Stimulated activated CD8-positive, alpha-beta memory T cell treated with anti-CD3 and anti-CD28 coated beads, Interleukin-12 subunit alpha, Interleukin-12 subunit beta, amount 100 ng/mL, for 24 hours (primary cell): Measurements from ENCODE around the gene SLC46A1.
A peak's percentile ranks its signal among the peaks of the same experiment; 100 is the strongest.

Source experiments
- DNase-seq: peaks from one replicate; pipeline ENCODE4 v3.0.0-alpha.2; 2020; ENCODE audit errors: extremely low read depth

SLC46A1 gene

GRCh38 chr17:28357061-28357900 is 48.7 kb downstream of the SLC46A1 start, which contains the start of gene POLDIP2:
POLDIP2 (minus strand) TSS chr17:28357527; CDS start chr17:28357448, 79 bp downstream.
- DNase-seq: peak; percentile 91

- DNase-seq: no peak
Measured at GRCh38 chr17:28350271-28350670, 55.7 kb downstream of the SLC46A1 start.

DNA sequence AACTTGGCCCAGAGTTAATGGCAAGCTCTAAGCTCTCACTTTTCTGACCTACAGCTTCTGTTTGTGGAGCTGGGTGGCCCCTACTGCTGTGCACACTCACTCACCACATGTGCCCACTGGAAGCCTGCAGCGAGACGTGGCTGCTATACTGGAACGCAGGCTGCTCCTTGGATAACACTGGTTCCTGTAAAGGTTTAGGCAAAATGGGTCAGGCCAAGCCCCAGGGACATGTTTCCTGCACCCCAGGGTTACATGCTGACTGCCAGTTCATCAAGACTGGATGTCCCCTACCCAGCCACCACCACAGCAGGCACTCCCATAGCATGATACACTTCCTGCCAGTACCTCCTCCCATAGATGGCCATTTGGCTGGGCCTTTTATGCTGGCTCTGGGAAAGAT is 57.0 kb downstream of the SLC46A1 start:
- no peak for DNase-seq

DNA sequence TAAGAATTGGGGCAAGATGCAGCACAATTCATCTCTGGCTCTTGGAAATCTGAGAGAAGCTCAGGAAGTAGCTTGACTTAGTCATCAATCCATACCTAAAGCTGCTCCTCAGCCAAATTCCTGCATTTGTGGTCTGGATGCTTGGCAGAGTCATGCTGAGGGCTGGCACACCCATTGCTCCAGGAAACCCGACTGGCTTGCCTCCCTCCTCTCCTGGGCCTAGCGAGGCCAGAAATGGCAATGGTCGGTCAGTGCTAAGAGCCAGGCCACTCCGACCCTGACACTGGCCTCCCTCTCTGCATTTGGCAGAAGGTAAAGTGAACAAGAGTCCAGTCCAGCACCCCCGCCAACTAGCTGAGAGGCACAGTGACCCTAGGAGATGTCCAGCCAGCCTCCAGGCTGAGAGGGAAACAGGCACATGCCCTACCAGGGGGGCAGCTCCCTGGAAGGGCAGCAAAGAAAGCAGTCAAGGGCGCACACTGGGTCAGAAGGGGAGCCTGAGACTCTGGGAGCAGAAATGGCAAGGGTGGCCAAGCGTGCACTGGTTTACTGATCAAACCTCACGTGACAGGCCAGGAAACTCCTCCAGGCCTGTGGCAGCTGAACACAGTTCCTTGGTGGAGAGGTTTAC is 58.6 kb downstream of the SLC46A1 start:
- no peak for DNase-seq

DNA sequence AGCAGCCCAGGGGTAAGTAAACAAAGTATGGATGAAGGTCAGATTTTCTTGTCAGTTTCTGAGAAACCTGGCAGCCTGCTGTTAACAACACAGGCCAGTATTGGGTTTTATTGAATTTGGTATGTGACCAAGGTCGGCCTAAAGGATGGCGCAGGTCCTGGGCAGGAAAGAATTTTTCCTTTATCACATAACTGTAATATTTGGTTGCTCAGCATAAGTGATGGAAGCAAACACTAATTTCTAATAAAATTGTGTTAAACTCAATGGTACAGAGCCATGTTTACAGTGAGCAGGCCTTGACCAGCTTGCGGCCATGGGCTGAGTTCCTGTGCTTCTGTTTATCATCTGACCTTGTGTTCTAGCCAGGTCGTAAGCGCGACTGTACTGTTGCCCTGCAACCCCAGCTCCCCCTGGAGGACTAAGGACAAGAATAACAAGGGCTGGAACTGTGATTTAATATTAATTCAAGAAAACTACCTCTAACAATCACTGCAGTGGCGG is 59.2 kb downstream of the SLC46A1 start:
- DNase-seq: no peak

DNA sequence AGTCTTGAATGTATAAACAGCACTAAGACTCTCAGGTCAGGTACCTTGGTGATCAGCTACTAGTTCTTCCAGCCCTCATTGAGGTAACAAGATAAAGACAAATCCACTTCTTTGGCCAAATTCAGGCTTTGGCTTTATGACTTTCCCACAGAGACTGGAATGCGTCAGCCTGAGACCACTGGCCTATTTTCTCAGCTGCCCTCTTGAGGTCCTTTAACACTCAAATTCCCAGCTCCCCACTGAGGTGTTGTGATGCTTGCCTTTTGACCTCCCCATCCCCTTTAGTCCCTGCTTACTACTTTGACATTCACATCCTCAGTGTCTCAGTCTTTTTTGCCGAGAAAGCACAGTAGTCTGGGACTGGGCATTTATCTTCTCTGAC is 59.8 kb downstream of the SLC46A1 start:
- no peak for DNase-seq

DNA sequence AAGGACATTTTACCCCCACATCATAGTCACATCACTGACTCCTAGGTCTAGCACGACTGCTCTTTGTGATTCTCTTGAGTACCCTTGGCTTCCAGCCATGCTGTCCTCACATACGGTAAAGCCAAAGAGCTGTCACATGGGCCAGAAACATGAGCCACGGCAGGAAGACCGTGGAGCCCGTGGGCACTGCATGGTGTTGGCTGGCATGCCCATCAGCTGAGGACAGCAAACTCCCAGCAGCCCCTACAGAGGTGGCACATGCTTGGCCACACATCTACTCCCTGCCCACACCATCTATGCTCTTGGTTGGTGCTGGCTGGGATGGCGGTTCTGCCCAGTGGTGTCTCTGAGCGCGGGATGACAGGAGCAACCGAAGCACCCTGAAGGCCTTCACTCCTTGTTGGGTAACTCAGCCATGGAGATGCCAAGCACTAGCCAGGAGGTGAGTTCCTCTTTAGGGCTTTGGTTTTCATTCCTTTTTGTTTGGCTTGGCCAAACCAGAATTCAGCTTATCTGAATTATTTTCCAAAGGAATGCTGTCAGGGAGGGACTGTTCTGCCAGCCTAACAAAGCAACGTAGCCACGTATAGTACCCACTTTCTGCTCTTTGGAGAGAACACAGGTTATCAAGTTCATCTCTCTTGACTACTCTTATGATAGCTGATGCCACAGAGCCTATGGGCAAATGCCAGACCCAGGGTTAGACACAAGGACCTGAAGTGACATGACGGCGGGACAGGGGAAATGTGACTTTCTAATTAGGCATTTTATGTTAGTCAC is 60.4 kb downstream of the SLC46A1 start:
- no peak for DNase-seq
